Frontal cortex (tissue), 4 donors: ENCODE results near the gene CTIF. TPM values are rescaled to one million over a fixed set of nuclear protein-coding genes. Genes with fewer than 3 reads are reported as not detected.
"Not testable (repeated sequence)": the region's sequence is repeated elsewhere in the genome, so short reads cannot be mapped to it uniquely, and the experiment has no call there.

Source experiments
- DNase-seq, 2 donors: peaks; one replicate each; pipeline ENCODE4 v3.0.0; 2012; ENCODE audit warnings: low spot score in 2 of 2
- FAIRE-seq: peaks from 2 replicates; lab custom pipeline; 2012; peaks lifted over from hg19 to GRCh38; lab: Jason Lieb, UNC
- total RNA-seq: library from RNA; depleted of rRNA; stranded (reverse); fragments of >200 nt; gene quantifications from one replicate; pipeline ENCODE4 v1.2.3, GENCODE V29; 2014
- donor health status: control.
- donor health status: control.
- donor health status: control.

The CTIF gene
- total RNA-seq, result 42.0 TPM

DNA sequence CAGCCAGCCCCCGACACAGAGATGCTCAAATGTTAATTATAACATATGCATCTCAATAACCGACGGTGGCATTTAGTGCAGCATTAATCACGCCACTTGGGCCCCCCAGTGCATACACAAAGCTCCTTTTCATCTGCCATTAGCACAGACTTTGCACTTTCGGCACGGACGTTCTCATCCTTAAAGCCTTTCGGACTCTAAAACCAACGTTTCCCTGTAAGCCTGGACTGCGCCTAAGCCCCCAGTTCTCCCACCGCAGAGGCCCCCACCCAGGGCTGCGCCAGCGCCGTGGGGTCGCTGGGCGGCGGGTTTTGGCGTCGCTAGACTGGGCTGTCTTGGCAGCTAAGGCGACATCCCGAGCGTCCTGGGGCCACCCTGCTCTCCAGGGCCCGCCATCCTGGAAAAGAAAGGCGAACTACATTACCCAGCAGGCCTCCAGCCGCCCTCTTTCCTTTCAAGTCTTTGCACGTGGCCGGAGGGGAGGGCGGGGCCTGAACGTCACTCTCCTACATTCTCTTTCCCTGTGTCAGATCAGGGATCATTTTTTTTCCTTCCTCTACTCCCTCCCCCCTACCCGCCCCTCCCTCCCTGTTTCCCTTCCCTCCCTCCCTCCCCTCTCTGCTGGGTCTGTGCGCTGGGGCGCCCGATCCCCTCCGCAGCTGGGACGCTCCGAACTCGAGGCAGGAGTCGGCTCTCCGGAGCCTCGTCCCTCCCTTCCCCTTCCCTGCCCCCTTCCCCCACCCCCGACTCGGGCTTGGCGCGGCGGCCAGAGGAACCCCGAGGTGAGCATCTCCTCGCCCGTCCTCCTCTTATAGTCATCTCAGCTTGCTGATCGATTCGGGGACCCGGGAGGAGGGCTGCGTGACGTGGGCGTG, at the start of gene CTIF:
CTIF (plus strand) TSS at position 501 of the 875 bp plus-strand sequence. CDS start 80,535 bp downstream, outside the sequence.
- FAIRE-seq (no peak), DNase-seq (peak; percentile 96 to 97)

DNA sequence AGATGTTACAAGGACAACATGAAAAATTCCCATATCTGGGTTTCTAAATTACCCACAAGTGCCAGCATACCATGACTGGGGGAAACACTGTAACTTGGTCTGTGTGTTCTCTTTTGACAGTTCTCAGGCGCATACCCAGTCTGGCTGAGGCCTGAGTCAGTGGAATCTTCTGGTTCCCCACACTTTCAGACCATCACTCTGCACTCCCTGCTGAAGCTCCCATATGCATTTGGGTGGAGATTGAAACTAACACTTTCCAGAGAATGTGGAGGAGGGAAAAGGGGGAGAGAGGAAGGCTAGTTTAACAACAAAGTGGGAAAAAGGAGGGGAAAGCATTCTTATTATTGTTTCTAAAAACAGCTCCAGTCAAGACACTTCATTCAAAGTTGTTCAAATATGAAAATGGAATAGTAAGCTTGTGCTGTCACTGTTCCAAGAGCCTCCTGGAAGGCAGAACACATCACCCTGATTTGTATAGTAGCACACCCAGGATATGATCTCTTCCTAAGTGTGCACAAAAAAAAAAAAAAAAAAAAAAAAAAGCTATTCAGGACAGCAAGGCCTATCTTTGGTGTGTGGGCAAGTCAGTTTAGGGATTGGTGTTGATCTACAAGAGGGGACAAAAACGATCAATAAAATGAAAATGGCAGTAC, 48.1 kb upstream of the CTIF start:
- FAIRE-seq, result no peak
- DNase-seq, result no peak

- FAIRE-seq, result no peak
These were observed 46.0 kb upstream of the CTIF start for GRCh38 chr18:48492880-48493279.

GRCh38 chr18:48493434-48494230, 45.2 kb upstream of the CTIF start:
- no peak for FAIRE-seq
- no peak for DNase-seq

More at GRCh38 chr18:48492880-48493279, 46.0 kb upstream of the CTIF start:
- no peak for DNase-seq

- no peak for DNase-seq
- no peak for FAIRE-seq
These were observed 41.0 kb upstream of the CTIF start for GRCh38 chr18:48497863-48498262.

- FAIRE-seq, result no peak
- no peak for DNase-seq
These were observed 38.3 kb upstream of the CTIF start for GRCh38 chr18:48500517-48500916.

DNA sequence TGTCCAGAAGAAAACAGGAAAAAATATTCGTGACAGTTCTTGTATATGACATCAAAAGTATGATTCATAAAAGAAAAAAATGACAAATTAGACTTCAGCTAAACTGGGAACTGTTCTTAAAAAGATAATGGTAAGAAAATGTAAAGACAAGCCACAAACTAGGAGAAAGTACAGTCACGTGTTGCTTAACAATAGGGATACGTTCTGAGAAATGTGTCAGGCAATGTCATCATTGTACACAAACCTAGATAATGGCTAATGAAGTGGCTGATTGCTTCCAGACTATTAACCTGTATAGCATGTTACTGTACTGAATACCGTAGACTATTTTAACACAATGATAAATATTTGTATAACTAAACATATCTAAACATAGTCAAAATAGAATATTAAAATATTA, 35.9 kb upstream of the CTIF start:
- FAIRE-seq, result no peak
- DNase-seq, result no peak

- DNase-seq (no peak), FAIRE-seq (no peak)
These were observed 34.0 kb upstream of the CTIF start for GRCh38 chr18:48504819-48505218.

DNA sequence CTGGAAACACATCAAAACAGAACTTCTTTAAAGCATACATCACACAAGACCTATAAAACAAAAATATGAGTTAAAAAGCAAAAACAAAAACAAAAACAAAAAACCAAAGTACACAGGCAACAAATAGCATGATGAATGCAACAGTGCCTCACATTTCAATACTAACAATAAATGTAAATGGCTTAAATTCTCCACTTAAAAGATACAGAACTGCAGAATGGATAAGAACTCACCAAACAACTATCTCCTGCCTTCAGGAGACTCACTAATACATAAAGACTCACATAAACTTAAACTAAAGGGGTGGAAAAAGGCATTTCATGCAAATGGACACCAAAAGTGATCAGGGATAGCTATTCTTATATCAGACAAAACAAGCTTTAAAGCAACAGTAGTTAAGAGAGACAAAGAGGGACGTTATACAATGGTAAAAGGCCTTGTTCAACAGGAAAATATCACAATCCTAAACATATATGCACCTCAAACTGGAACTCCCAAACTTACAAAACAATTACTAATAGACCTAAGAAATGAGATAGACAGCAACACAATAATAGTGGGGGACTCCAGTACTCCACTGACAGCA, 31.8 kb upstream of the CTIF start:
- not testable (repeated sequence) for FAIRE-seq

GRCh38 chr18:48512498-48512897, 26.3 kb upstream of the CTIF start:
- not testable (repeated sequence) for FAIRE-seq, DNase-seq

More for the DNA sequence above, 31.8 kb upstream of the CTIF start:
- DNase-seq, result not testable (repeated sequence)

DNA sequence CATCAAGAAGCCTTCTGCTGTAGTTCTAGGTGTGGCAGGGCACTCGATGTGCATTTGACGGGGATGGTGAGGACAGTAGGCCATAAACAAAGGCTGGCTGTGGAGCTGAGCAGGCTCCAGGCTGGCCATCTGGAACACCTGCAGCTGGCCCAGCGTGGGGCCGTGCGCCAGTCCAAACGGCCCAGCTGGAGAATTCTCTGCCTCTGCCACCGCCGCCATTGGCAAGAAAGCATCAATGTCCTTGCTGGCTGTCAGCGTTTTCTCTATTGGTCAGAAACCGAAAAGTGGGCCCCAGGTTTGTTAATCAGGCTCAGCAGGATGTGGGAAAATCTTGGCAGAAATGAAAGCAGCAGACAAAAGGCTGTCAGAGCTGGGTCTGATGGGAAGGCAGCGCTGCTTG, 24.0 kb upstream of the CTIF start:
- FAIRE-seq (no peak), DNase-seq (peak; percentile 19 to 24)

DNA sequence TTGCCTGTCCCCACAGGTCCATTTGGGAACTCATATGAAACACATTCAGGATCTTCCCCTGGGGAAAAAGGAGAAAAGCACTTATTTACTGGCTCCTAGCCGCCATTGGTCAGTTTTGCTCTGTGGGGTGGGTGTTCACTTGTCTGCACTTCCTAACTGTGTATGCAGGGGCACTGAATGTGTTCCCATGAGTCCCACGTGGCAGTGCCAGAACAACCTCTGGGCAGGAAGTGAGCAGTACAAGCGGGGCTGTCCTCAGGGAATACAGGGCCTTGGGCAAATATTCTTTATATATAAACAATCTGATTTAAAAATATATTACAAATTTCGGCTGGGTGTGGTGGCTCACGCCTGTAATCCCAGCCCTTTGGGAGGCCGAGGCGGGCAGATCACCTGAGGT, 21.8 kb upstream of the CTIF start:
- no peak for FAIRE-seq
- no peak for DNase-seq

DNA sequence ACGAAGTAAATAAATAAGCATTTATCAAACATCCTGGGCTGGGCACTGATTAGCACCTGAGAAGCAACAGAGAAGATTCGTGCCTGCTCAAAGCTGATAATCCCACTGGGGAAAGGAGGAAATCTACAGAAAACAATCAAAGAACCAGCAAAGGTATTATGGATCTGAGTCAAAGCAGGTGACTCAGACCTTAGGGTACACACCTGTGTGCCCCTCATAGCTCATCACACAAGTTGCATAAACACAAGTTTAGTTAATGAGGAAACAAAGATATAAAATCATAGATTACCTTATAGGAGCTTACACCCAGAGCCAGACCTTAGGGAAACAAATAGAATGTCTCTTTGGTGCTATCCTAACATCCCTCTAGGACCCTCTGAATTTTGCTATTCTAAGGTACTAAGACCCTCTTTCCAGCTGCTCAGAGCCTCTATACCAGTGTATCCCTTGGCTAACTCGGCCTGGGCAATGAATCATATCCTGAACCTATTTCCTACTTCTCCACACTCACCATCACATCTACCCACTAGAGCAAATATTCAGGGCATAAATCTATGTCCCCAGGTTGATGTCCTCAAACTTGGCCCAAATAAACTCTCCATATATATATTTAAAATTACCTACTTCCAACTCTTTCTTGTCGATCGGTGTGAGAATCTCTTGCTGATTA, 19.3 kb upstream of the CTIF start:
- FAIRE-seq, result no peak
- no peak for DNase-seq

- no peak for FAIRE-seq
- no peak for DNase-seq
These were observed 17.1 kb upstream of the CTIF start for GRCh38 chr18:48521723-48522122.

DNA sequence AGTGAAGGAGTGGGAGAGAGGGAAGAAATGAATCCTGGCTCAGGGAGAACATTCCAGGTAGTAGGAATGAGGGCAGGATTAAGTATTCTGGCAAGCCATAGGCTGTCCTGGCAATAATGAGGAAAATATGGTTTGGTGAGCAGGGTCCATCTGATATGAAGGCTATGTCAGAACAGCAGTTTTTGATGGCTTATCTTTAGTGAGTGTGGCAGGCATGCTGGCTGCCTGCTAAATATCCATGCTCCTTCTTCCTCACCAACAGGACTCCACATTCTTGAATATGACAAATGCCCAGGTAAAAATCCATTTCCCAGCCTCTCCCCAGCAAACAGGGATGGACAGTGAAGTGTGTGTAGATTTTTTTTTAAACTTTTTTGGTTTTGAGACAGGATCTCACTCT, 13.2 kb upstream of the CTIF start:
- FAIRE-seq, result no peak

DNA sequence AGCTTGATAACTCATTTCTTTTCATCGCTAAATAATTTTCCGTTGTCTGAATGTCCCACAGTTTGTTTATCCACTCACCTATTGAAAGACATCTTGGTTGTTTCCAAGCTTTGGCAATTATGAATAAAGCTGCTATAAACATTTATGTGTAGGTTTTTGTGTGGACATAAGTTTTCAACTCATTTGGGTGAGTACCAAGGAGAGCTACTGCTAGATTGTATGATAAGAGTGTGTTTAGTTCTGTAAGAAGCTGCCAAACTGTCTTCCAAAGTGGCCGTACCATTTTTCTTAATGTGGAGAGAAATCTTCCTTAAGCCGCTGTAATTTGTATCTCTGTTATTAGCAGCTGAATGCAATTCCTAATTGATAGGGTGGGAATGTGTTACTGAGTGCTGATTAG, 11.4 kb upstream of the CTIF start:
- DNase-seq (no peak), FAIRE-seq (no peak)

More for the DNA sequence above, 13.2 kb upstream of the CTIF start:
- no peak for DNase-seq

DNA sequence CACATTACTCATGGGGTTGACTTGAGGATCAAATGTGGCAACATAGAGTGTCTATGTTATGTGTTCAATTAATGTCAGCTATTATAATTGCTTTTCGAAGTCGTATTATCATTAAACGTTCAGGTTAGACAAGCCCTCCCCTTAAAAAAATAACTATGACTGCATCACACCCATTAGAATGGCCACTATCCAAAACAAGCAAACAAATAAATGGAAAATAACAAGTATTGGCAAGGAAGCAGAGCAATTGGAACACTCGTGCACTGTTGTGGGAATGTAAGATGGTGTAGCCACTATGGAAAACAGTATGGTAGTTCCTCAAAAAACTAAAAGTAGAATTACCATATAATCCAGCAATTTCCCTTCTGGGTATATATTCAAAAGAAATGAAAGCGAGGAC, 10.0 kb upstream of the CTIF start:
- FAIRE-seq, result no peak
- no peak for DNase-seq

- FAIRE-seq, result no peak
- DNase-seq, result no peak
These were observed 9.0 kb upstream of the CTIF start for GRCh38 chr18:48529796-48530195.

DNA sequence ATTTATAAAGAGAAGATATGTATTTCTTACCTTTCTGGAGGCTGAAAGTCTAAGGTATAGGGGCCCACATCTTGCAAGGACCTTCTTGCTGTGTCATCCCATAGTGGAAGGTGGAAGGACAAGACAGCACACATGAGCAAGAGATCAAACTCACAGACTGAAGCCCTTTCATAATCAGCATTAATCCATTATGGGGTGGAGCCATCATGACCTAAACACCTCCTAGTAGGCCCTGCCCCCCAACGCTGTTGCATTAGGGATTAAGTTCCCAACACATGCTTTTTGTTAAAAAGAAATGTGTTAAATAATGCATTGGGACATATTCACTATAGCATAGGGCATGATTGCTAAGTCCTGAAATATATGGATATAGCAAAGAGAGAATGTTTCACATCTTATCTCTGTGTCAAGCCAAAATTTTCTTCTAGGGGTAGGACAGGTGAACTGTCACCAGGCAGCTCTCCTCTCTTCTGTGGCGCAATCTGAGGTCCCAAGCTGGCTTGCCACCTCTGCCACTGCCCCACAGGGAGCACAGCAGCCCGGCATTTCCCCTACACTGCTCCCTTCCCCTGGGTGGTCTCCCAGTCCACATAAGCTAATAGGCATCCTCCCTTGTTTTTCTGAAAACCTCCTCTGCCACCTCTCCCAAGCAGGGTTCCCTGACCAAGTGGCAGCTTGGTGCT, 8.3 kb upstream of the CTIF start:
- DNase-seq (no peak), FAIRE-seq (no peak)
